Astrocyte of the cerebellum (primary cell): ENCODE results near the gene MSI2.

Source experiments
- DNase-seq: peaks from one replicate; pipeline ENCODE4 v3.0.0-alpha.2; 2011; ENCODE audit warnings: low read depth
- H3K4me3 ChIP-seq: 2 replicates; pipeline ENCODE4 v1.5.1; 2011; ENCODE audit warnings: mild to moderate bottlenecking, low read depth, low read length, moderate library complexity
- CTCF ChIP-seq: IDR thresholded peaks from 2 replicates; pipeline ENCODE4 v1.5.1; 2012; ENCODE audit warnings: low read length, low read depth, moderate library complexity, mild to moderate bottlenecking; ENCODE audit errors: missing control alignments
- in situ Hi-C: cut with HindIII; loops from 2 replicates; pipeline ENCODE4 v1.10.0; 2017; ENCODE audit warnings: low sequenced_read_pairs

Gene MSI2

GRCh38 chr17:57669671-57670529, 413.6 kb downstream of the MSI2 start:
- in situ Hi-C loops, result no loop called here
- no peak for DNase-seq
- TF ChIP-seq CTCF, result no peak
- no peak overlapping the region for H3K4me3 ChIP-seq

DNA sequence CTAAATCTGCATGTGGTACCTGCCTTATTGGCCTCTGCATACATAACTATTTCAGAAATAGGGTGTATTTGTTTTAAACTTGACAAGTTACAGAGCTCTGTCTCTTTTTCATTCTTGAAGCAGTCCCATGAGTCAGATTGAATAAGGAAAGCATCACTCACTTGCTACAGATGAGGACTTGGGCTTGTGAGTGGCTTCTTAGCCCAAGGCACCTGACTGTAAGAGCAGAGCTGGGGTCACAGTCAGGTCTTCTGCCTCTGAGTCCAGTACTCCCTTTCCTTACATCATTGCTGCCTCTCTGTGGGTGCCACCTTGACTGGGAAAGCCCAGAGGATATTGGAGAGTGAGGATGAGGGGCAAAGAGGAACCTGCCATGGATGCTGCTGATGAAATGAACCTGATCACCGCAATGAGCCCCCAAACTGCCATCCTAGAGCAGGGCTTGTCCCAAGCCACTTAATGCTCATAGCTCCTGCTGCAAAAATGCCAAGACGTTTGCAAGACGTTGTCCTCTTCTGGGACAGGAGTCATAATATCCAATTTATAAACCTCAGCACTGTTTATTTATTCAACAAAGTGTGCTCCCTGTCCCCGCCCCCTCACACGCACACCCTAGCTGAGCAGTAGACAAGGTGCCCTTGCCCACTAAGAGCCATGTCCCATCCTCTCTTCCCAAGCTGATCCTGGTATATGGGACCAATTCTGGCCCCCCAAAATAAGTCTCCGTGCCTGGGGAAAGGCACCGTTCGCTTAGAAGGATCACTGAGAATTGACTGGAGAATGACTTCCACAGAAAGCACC, 414.6 kb downstream of the MSI2 start:
- no peak for DNase-seq
- in situ Hi-C loops, result no loop called here
- TF ChIP-seq CTCF, result no peak
- no peak overlapping the region for H3K4me3 ChIP-seq

- in situ Hi-C loops, result no loop called here
- DNase-seq, result peak; percentile 50
- TF ChIP-seq CTCF, result peak; percentile 97
- no peak overlapping the region for H3K4me3 ChIP-seq
Observed at GRCh38 chr17:57671667-57672632, 415.6 kb downstream of the MSI2 start.

DNA sequence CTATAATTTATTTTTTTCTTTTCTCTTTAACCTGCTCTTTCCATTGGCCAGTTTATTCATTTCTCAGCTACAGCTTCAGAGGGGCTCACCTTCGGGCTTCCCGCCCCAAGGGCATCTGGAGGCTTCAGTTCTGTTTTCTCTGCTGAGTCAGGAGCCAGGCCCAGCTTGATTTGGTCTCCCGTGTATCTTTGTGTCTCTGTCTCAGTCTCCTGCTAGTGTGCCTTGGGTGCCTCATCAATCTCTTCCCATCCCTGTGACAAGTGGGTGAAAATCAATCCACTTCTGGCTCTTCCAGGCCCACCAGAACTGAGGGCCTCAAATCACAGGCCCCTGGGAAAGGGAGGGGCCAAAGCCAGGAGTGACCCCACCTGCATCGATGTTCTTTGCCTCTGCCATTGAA, 416.6 kb downstream of the MSI2 start:
- TF ChIP-seq CTCF, result no peak
- H3K4me3 ChIP-seq, result no peak overlapping the region
- in situ Hi-C loops, result no loop called here
- DNase-seq, result no peak

DNA sequence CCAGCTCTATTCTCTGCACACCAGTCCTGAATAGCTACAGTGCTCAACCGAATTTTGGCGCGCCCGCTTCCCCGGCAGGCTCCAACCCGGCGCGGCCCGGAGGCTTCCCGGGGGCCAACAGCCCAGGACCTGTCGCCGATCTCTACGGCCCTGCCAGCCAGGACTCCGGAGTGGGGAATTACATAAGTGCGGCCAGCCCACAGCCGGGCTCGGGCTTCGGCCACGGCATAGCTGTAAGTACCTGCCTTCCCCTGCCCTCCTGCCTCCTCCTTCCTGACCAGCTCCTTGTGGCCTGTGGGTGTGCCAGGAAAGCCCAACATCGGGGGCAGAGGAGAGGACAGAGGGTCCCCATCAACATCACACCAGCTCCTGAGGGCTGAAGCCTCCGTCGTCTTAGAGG, 418.6 kb downstream of the MSI2 start:
- no peak overlapping the region for H3K4me3 ChIP-seq
- DNase-seq, result no peak
- in situ Hi-C loops, result no loop called here

More for the DNA sequence above, 418.6 kb downstream of the MSI2 start:
- no peak for TF ChIP-seq CTCF
